Measurements from ENCODE around the gene TAF6L. TPM values are rescaled to one million over a fixed set of nuclear protein-coding genes. Genes with fewer than 3 reads are reported as not detected.

The TAF6L gene
- total RNA-seq, 1 experiment from 2014 or later, result 40.2 TPM

GRCh38 chr11:62787005-62787759, 16.0 kb downstream of the TAF6L start, which contains the start of gene TMEM179B:
Gene TMEM179B, plus strand, starts transcription at chr11:62787402. Its CDS starts 30 bp downstream, at chr11:62787432.
- TF ChIP-seq CTCF (conservative IDR thresholded peaks at IDR 0.05; ENCODE audit: low read depth, low read length), result peak; percentile 39; the same call in 1 of the 2 replicates
- TF ChIP-seq EZH2 (IDR thresholded peaks at IDR 0.05; ENCODE audit: low read length, unreplicated experiment), result no peak
- peak within 1 kb of the TSS; percentile 90 for H3K27ac ChIP-seq (ENCODE audit: low read length)
- intact Hi-C loops (cut with micrococcal nuclease), result loop anchor here (1.0 to 2.0 kb wide), 3 partner anchors 44 to 75 kb away; no protein-coding TSS in a partner anchor
- ChIA-PET POLR2A (ENCODE audit: unreplicated experiment) (interaction anchor here (0.6 to 1.4 kb wide), 5 partner anchors 16 to 122 kb away, joined by 3 to 16 read pairs (median 4); partner anchors contain the start of genes C11orf98, CSKMT, HNRNPUL2 and STX5), CTCF (interaction anchor here (0.6 to 1.8 kb wide), 13 partner anchors 13 to 141 kb away, joined by 3 to 13 read pairs (median 5); partner anchors contain the start of genes GANAB, HNRNPUL2, NXF1 and POLR2G)
- H3K9me2 ChIP-seq (replicated peaks; ENCODE audit: low read length), result no peaks in the 10 kb centered on the region
- H3K4me2 ChIP-seq (ENCODE audit: low read length), result peak within 1 kb of the TSS; percentile 84
- H3K79me2 ChIP-seq (ENCODE audit: low read length), result peaks cover 36% of the 10 kb centered on the region
- peak within 1 kb of the TSS; percentile 86 for H3K4me3 ChIP-seq (ENCODE audit: low read length)
- peak within 1 kb of the TSS; percentile 71 for H2AFZ ChIP-seq (ENCODE audit: low read length)
- no peaks in the 10 kb centered on the region for H3K9me3 ChIP-seq (ENCODE audit: low read length)
- peak; percentile 100 for DNase-seq
- no TSS peak for BruUV-seq (replicated peaks)
- H3K27me3 ChIP-seq (ENCODE audit: low read length), result no peaks in the 10 kb centered on the region
- H3F3A ChIP-seq (ENCODE audit: low read length, unreplicated experiment), result peaks cover 12% of the 10 kb centered on the region
- H4K20me1 ChIP-seq (ENCODE audit: low read length), result no peaks in the 10 kb centered on the region
- H3K9ac ChIP-seq (ENCODE audit: low read length), result peak within 1 kb of the TSS; percentile 91
- peaks cover 28% of the 10 kb centered on the region for H3K4me1 ChIP-seq (ENCODE audit: insufficient read depth, low read length)
- peak; percentile 63 for ATAC-seq
- peaks cover 12% of the 10 kb centered on the region; the same call in 1 of the 2 replicates for H3K36me3 ChIP-seq (ENCODE audit: low read depth, low read length)

- H3K9ac ChIP-seq (ENCODE audit: low read length), result no peak overlapping the region
- ATAC-seq (no peak), DNase-seq (no peak)
- ChIA-PET CTCF (no interaction called here), POLR2A (ENCODE audit: unreplicated experiment) (interaction anchor here (0.6 kb wide), 1 partner anchor 29 kb away, joined by 4 read pairs; no protein-coding TSS in a partner anchor)
- H3K36me3 ChIP-seq (ENCODE audit: low read depth, low read length), result peaks cover 19% of the 10 kb centered on the region; the same call in 1 of the 2 replicates
- intact Hi-C loops (cut with micrococcal nuclease), result no loop called here
- peak overlapping the region; percentile 84 for H3K4me2 ChIP-seq (ENCODE audit: low read length)
- 0 out of 2 replicates have a peak, but pooled peaks have one; percentile 19 for TF ChIP-seq CTCF (conservative IDR thresholded peaks at IDR 0.05; ENCODE audit: low read depth, low read length)
- no peak for TF ChIP-seq EZH2 (IDR thresholded peaks at IDR 0.05; ENCODE audit: low read length, unreplicated experiment)
- 0 out of 2 replicates have a peak overlapping the region, but pooled peaks have one; percentile 86 for H3K4me3 ChIP-seq (ENCODE audit: low read length)
- H4K20me1 ChIP-seq (ENCODE audit: low read length), result no peaks in the 10 kb centered on the region
- H2AFZ ChIP-seq (ENCODE audit: low read length), result no peak overlapping the region
- H3K27me3 ChIP-seq (ENCODE audit: low read length), result no peaks in the 10 kb centered on the region
- H3K79me2 ChIP-seq (ENCODE audit: low read length), result peaks cover 36% of the 10 kb centered on the region
- no peaks in the 10 kb centered on the region for H3K9me3 ChIP-seq (ENCODE audit: low read length)
- peaks cover 19% of the 10 kb centered on the region for H3F3A ChIP-seq (ENCODE audit: low read length, unreplicated experiment)
- H3K4me1 ChIP-seq (ENCODE audit: insufficient read depth, low read length), result peaks cover 33% of the 10 kb centered on the region
- no TSS peak for BruUV-seq (replicated peaks)
- no peak overlapping the region for H3K27ac ChIP-seq (ENCODE audit: low read length)
- no peaks in the 10 kb centered on the region for H3K9me2 ChIP-seq (replicated peaks; ENCODE audit: low read length)
Observed at GRCh38 chr11:62788991-62789390, 17.8 kb downstream of the TAF6L start.

- DNase-seq (no peak), ATAC-seq (no peak)
- Histone ChIP-seq H3K4me2 (ENCODE audit: low read length) (no peak overlapping the region), H3K9me3 (ENCODE audit: low read length) (no peaks in the 10 kb centered on the region), H3K79me2 (ENCODE audit: low read length) (peaks cover 36% of the 10 kb centered on the region), H3F3A (ENCODE audit: low read length, unreplicated experiment) (peaks cover 17% of the 10 kb centered on the region), H3K9ac (ENCODE audit: low read length) (no peak overlapping the region), H2AFZ (ENCODE audit: low read length) (no peak overlapping the region), H3K9me2 (replicated peaks; ENCODE audit: low read length) (no peaks in the 10 kb centered on the region), H3K27ac (ENCODE audit: low read length) (no peak overlapping the region), H4K20me1 (ENCODE audit: low read length) (no peaks in the 10 kb centered on the region), H3K4me3 (ENCODE audit: low read length) (no peak overlapping the region), H3K4me1 (ENCODE audit: insufficient read depth, low read length) (peaks cover 33% of the 10 kb centered on the region), H3K27me3 (ENCODE audit: low read length) (no peaks in the 10 kb centered on the region), H3K36me3 (ENCODE audit: low read depth, low read length) (peaks cover 24% of the 10 kb centered on the region)
- ChIA-PET CTCF (no interaction called here), POLR2A (ENCODE audit: unreplicated experiment) (interaction anchor here (0.6 kb wide), 1 partner anchor 28 kb away, joined by 4 read pairs; no protein-coding TSS in a partner anchor)
- no peak for TF ChIP-seq EZH2phosphoT487 (IDR thresholded peaks at IDR 0.05; ENCODE audit: borderline replicate concordance, low read length)
- no peak for TF ChIP-seq CTCF (conservative IDR thresholded peaks at IDR 0.05; ENCODE audit: low read depth, low read length)
- no peak for TF ChIP-seq EZH2 (IDR thresholded peaks at IDR 0.05; ENCODE audit: low read length, unreplicated experiment)
- BruUV-seq (replicated peaks), result no TSS peak
- intact Hi-C loops (cut with micrococcal nuclease), result no loop called here
Observed at GRCh38 chr11:62789576-62789975, 18.4 kb downstream of the TAF6L start.
